ENCODE results near the gene C1QTNF12.

Gene C1QTNF12

DNA sequence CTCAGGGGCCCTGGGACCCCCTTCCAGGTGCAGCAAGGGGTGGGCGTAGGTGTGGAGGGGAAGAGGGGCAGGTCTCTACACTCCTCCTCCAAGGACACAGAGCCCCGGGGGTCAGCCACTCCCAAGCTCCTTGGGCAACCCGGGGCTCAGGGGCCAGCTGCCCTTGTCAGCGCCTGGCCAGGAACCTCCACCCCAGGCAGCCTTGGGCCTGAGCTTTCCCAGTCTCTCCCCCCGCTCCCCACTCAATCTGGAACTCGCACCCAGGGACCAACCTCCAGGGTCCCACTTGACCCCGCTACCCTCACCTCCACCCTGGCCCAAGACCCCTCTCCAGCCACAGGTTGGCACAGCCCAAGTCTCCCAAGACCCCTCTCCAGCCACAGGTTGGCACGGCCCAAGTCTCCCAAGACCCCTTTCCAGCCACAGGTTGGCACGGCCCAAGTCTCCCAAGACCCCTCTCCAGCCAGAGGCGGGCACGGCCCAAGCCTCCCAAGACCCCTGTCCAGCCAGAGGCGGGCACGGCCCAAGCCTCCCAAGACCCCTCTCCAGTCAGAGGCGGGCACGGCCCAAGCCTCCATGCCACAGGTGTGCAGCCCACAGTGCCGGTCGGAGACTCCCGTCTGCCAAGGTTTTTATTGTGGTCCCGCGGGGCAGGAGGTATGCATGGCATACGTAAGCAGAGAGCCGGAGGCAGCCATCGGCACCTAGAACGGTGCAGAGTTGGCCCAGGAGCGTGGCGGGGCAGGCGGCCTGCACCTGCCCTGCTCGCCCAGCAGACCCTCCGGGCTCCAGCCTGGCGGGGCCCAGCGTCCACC, 35.6 kb downstream of the C1QTNF12 start:
- DNase-seq, result no peak

DNA sequence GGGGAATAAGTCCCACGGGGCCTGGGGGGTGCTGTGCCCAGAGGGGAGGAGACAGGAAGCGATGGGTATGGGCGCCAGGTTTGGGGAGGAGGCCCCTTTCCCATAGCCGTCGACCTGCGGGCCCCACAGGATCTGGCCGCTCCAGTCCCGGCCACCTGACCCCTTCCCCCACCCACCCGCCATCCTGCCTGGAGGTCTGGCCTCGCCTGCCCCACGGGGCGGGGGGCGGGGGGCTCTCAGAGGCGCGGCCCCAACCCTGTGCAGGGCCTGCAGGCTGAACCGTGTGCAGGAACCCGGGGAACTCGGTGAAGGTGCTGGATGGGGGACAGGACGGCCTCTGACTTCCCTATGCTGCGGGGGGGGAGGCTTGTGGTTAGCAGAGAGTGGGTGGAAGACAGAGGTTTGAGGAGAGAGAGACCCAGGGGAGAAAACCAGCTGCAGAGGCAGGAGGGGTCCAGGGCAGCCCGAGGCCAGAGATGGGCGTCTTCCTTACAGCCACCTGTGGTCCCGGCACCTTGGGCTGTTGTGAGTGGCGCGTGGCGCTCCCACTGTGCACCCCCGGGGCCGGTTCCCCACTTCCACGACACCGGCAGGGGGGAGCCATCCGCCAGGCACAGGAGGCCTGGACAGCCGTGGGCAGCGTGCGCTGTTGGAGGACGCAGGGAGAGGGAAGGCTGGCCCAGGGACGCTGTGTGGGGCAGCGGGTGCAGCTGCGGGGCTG, 37.6 kb downstream of the C1QTNF12 start:
- DNase-seq, result no peak

DNA sequence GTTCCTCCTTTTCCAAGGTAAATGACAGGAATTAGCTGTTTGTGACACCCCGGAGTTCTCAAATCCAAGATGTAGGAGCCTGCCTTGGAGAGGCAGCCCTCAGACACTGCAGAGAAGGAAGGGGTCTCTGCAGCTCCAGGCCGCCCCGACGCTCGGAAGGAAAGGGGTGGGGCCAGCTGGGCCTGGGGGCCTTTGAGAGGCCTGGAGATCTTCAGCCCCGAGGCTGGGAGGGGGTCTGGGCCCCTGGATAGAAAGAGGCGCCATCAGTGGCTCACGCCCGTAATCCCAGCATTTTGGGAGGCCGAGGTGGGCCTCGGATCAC, 39.0 kb downstream of the C1QTNF12 start:
- DNase-seq, result no peak

DNA sequence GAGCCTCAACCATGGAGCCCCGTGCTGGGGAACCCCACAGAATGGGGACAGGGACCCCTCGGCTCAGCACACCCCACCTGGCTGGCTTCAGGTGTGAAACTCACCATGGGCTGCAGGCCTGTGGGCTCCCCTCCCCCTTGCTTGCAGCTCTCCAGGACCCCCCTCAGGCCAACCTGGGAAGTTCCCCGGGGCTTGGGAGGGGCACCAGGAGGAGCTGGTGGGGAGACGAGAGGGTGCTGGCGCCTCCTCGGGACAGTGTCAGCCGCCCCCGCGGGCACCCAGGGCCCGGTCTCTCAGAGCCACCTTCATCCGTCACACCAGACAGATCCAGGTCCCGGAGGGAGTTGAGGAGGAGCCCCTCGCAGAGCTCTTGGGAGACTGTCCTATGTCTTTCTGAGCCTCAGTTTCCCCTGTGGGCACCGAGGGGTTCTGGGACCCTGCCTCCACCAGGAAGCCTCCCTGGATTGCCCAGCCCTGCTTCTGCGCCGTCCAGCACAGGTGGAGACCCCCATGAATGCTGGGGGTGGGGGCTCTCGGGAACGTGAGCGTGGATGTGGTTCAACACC, 39.5 kb downstream of the C1QTNF12 start:
- DNase-seq, result no peak

DNA sequence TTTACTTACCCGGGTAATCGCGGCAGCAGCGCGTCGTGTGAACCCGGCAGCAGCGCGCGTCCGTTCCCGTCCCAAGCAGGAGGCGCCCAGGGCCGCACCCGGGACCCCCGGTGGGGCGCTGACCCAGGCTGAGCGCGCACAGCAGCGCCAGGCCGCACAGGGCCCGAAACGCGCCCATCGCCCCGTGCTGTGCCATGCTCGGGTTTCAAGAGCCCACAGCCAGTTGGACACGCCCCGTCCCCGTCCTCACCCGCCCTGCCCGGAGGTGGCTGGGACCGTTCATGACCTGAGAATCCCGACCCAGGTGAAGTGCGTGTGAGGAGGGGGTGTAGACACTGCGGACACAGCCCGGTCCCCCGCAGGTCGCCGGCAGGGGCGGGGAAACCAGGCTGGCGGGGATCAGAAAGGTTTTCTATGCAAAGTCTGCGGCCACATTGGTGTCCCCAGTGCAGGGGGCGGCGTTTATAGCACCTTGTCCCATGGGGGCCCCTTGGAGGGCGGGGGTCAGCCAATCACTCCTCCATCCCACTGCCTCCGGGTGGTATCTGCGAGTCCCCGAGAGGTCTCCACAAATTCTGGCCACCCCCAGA, 40.1 kb downstream of the C1QTNF12 start, which contains the start of gene TNFRSF18:
TSS of gene TNFRSF18 (minus strand) at position 217 of the 590 bp plus-strand sequence. CDS start at position 196, 21 bp downstream.
- peak; percentile 7 for DNase-seq

DNA sequence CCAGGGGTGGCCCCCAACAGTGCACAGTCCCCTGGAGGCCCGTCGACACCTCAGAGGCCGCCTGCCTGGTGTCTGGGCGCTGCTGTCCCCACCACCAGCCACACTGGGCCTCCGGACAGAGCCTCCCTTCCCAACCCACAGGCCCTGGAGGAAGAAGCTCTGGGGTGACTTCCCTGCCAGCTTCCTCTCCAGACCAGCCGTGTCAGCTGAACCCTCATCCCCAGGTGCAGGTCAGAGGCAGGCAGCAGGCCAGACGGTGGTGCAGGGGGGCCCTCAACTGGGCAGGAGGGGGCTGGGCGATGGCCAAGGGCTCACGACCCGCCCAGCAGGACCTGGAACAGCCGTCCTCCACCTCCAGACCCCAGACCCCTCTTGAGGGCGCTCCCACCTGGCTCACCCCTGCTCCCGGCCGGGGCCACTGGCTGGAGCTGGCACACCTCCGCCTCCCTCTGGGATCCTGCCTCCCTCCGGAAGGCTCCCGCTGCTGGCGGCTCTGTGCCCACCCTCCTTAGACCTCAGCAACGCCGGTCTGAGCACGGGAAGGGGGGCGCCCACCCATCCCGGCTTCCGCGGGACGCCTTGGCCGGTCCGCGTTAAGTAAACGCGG, 40.6 kb downstream of the C1QTNF12 start:
- no peak for DNase-seq

DNA sequence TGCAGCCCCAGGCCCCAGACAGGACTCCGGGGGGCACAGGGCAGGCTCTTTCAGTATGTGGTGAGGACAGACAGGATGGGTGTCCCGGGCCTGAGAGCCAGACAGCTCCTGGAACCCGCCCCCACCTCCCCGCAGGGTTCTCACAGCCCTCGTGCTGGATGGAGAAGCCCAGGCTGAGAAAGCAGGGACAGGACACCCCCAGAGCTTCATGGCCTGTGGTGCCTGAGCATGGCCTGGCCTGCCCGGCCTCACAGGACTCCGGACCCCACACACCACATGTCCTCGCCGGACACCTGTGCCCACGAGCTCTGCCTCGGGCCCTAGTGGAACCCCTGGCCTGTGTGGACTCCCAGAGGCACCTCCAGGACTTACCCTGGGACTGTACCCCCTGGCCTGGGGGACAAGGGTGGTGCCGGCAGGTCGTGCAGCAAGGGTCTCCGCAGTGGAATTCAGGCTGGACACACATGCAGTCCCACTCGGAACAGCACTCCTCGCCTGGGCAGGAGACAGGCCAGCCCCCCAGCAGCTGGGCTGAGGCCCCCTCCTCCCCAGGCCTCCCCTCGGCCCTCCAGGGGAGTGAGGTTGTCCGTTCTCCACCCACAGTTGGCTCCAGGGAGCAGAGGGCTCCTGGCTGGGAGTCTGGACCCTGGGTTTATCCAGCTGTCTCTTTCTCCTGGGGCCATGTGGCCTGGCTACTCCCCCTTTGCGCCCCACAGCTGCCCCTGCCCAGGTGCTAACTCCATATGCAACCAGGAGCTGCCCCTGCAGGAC, 41.3 kb downstream of the C1QTNF12 start:
- no peak for DNase-seq

DNA sequence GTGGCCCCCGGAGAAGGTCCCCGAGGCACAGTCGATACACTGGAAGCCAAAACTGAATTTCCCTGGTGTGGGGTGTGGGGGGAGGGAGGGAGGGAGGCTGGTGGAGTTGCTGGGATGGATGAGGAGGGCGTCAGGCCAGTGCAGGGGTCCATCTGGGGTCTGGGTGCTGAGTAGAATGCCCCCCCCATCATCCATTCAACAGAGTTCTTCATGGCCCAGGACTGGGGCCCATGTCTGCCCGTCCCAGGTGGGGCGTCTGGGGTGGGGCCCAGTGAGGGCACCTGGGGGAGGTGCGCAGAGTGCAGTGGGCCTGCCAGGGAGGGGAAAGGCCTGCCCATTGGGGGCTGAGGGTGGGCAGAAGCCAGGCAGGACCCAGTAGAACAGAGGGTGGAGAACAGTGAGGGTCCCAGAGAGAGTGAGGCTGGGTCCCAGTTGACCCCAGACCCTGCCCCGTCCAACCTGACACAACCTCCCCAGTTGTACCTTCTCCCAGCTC, 42.0 kb downstream of the C1QTNF12 start:
- DNase-seq, result no peak

DNA sequence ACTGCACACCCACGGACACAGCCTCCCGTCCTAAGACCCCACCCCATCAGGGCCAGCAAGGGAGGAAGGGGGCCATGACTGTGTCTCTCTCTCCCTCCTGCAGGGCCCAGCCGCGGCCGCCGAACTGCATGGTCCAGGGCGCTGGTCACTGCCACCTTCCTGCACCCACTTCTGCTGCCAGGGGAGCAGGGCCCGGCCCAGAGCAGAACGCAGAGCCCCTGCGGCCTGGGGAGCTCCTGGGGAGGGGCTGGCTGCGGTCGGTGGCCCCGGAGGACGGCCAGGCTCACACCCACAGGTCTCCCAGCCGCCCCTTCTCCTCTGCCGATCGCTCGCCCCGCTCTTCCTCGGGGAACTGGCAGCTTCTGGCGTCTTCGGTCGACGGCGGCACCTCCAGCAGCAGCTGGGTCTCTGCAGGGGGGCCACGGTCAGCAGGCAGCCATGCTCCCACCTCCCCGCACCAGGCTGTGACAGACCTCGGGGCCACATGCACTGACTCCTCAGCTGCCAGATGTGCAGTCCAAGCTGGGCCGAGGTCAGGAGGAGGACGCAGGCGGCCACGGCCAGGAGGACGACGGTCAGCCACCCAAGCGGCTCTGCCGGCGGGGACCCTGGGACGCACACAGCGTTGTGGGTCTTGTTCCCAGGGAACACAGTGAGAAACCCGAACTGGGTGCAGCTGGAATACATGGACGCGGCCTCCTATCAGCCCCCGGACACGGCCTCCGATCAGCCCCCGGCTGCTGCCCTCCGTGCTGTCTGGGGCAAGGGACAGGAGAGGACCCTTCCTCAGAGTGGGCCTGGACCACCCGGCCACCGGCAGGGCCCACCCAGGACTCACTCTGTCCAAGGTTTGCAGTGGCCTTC, 42.7 kb downstream of the C1QTNF12 start:
- no peak for DNase-seq

DNA sequence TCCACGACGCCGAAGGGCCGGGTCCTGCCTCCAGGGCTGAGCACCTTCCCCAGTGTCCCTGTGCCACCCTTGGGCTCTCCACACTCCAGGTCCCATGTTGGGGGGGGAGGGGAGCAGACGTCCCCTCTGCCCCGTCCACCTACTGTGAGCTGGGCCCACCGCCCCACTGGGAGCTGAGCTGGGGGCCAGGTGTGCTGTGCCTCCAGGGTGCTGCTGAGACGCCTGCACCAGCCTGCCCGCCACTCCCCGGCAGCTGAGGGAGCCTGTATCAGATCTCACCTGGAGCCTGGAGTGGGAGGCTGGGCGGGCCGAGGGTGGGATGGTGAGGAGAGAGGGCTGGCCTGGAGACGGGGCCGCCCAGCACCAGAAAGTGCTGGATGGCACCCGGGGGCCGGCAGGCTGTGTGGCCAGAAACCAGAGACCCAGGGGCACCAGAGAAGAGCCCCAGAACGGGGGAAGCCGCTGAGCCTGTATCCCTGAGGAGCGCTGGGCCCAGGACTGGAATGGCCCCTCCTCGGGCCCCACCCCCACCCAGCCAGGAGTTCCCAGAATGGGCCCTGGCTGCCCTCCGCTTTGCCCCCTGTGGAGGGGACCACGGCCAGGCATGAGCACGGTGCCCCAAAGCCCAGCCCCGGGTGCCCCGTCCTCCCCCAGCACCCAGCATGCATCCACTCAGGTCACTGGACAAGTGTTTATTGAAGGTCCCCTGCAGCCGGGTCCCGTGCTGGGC, 43.5 kb downstream of the C1QTNF12 start:
- peak; percentile 21 for DNase-seq

DNA sequence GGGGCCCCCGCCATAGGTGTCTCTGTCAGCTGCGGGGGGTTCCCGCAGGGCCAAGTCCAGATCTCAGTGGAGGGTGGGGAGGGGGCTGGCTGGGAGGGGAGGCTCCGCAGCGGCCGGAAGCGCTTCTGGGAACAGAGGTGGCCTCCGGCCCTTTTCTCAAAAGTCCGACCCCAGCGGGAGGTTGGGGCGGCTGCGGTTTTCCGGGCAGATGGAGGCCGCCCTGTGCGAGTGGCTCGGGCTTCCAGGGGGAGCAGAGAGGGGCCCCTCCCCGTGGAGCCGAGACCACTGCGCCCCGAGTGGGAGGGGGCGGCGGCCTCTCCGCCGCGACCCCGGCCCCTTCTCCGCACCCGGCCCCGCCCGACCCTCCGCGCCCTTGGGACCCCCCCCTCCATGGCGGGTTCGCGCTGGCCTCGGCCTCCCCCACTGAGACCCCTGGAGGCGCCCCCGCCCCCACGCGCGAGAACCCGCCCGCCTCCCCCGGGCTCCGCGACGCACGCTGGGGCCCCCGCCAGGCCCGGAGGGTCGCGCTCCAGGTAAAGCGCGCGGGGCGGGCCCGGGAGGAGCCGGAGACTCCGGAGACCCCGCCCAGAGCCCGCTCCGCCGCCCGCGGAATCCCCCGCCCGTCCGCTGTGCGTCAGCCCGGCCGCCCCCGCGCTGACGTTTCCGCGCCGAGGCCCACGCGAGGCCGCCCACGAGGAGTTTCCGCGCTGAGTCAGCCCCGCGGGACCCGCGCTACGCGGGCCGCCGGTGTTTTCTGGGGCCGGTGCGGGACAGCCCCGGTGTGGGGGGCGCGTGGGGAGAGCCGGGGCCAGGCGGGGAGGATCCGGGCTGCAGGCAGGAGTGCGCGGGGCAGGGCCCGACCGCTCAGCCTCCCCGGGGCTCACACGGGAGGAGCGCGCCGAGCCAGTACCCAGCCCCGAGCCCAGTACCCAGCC, 45.4 kb downstream of the C1QTNF12 start:
- DNase-seq, result peak; percentile 17

DNA sequence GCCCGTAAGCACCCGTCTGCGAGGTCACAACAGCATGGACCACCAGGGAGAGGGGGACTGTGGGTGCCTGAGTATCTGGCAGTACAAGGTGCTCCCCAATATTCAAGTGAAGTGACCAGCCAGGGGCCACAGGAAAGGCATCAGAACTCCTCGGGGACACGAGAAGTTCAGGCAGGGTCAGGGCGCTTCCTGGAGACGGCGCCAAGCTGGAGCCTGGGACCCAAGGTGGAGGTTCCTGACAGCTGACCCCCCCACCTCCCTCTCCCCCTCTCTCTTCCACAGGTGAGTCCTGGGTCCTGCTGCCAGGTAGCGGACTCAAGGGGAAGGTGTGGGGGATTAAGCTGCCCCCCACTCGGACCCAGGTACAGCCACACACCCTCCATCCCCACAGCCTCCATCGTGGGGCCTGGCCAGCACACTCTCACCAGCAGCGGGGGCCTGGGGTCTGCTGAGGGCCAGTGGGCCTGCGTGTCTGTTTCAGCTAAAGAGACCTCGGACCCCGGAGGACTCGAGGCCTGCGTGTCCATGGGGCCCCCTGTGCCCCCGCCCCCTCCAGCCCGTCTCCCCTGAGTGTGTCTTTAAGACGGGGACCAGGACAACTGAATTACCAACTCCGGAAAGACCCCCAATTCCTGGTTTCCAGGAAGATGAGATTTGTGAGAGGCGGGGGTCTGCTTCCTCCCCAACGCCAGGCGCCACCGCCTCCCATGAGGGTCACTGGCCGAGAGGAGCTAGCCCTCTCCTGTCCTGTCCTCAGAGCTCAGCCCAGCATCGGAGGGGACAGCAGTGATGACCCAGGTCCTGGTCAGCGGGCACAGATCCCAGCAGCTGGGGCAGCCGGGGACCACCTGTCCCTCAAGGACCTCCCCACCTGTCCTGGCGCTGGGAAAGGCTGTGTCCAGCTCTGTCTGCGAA, 46.3 kb downstream of the C1QTNF12 start:
- no peak for DNase-seq

DNA sequence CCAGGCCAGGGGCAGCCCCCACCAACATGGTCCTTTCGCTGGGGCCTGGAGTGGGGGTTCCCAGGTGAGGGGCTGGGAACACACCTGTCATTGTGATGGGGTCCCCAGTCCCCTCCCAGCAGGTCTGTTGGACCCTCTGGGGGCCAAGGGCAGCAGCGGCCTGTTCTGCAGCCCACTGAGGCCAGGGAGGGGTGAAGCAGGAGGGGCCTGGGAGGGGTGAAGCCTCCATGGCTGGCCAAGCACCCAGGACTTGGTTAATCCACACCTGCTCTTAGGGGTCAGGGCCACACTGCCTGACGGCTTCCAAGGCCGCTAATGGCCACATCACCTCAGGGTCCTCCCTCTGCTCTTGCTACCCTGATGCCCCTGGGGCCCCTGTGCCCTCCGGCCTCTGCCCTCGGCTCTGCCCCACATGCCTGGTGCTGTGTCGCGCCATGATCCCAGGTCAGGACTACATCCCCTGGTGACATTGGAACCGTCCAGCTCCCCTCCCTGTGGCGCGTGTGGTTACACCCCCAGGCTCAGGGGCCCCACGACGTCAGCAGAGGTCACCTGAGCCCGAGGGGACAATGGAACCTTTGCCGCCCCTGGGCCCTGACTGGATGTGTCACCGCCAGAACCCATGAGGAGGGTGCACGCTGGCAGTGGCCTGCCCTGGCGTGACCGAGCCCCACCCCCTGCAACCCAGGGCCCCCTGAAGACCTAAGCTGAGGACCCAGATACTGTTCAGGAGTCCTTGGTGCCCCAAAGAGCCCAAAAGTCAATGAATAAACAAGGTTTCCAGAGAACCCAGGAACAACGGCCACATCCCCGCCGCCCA, 47.2 kb downstream of the C1QTNF12 start:
- no peak for DNase-seq

DNA sequence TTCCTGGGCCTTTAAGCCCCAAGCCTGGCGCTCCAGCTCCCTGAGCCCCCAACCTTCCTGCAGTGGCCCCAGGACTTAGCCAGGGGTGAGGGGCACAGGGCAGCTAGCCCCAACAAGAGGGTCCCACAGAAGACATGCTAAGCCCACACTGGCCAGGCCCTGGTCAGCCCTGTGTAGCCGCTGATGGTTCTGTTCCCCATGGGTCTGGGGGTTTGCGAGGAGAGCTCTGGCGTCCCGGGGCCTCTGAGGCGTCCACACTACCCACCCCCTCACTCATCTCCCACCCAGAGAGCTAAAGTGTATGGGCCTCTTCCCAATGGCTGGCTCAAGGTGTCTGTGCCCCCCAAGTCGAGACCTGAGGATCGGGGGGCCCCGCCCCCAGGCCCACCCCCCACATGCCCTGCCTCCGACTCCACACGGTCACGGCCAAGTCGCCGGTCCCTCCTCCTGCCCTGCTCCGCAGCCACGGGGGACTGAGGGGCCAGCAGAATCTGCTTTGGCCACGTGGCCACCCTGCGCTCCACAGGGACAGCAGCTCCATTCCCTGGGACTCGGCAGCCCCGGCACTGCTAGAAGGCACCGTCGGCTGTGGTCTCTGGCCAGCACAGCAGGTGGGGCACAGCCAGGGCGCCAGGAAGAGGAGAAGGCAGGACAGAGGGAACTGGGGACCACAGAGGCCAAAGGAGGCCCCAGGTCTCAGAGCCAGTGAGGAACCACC, 47.9 kb downstream of the C1QTNF12 start:
- DNase-seq, result no peak

DNA sequence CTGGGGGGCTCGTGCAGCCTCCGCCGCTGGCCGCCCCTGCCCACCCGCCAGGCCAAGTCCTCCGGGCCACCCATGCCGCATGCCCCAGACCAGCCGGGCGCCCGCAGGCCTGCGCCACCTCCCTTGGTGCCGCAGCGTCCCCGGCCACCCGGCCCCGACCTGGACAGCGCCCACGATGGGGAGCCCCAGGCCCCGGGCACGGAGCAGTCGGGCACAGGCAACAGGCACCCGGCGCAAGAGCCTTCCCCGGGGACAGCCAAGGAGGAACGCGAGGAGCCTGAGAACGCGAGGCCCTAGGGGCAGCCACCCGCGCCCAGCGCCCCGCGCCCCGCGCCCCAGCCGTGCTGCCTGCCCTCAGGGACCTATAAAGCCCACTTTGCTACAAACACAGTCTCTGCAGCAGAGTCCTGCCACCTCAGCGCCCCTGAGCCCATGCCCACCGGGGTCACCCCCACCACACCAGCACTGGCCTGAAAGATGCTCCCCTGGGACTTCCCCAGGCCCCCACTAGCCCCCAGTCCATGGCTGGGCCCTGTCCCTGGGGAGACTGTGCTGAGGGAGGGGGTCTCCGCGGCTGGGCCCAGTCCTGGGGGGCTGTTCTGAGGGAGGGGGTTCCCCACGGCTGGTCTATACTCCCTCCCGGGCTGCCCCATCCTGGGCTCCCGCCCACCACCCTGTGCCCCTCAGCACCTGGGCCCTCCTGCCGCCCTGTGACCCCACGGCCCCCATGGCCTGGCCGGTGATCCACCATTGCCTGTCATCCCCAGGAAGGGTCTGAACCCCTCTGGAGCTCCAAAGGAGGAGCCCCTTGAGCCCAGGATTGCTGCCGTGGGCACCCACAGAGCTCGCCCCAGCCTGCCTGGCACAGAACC, 48.7 kb downstream of the C1QTNF12 start:
- no peak for DNase-seq

DNA sequence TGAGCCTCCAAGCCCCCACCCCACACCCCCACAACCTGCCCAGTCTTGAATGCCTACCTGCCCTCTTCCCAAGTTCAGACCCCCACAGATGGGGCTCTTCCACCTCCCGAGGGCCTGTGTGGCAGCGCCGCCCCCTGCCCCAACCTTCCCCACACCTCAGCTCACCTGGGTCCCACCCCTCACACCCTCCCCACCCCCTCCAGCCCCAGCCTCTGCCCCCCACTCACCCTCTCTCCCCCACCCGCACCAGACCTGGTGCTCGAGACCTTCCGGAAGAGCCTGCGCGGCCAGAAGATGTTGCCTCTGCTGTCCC, 49.4 kb downstream of the C1QTNF12 start:
- no peak for DNase-seq
